ENCODE data around the gene PDILT. TPM values are rescaled to one million over a fixed set of nuclear protein-coding genes. Genes with fewer than 3 reads are reported as not detected.
"Not testable (repeated sequence)": the region's sequence is repeated elsewhere in the genome, so short reads cannot be mapped to it uniquely, and the experiment has no call there.

The PDILT gene
- total and polyA plus RNA-seq, 4 donors: not detected

DNA sequence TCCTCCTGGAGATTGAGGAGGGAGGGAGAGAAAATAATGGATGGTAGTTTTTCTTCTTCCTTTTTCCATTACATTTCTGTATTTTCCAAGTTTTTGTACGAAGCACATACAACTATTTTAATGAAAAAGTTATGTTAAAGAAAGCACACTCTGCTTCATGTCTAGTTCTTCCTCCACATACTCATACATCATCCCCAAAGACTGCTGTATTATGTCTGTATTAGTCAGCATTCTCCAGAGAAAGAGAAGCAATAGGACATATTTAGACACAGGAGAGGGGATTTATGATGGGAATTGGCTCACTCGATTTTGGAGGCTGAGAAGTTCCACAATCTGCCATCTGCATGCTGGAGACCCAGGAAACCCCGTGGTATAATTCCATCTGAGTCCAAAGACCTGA, 36.7 kb upstream of the PDILT start:
- ATAC-seq (ENCODE audit: insufficient read depth, low FRiP score): no peak
- no peaks in the 10 kb centered on the region for H3K27me3 ChIP-seq (ENCODE audit: control insufficient read depth in 3 of 3, insufficient read depth in 3 of 3, low read length in 2 of 3)
- H3K27ac ChIP-seq (ENCODE audit: low read depth in 1 of 2, low read length in 1 of 2): no peak overlapping the region
- no peak overlapping the region for H3K4me3 ChIP-seq
- peak in 2 of 3 donors; percentile 4 to 11 for DNase-seq
- no peaks in the 10 kb centered on the region for H3K9me3 ChIP-seq (ENCODE audit: control insufficient read depth in 4 of 4, insufficient read depth in 3 of 4, low read length in 3 of 4)
- no peaks in the 10 kb centered on the region for H3K36me3 ChIP-seq (ENCODE audit: control insufficient read depth in 4 of 4, insufficient read depth in 4 of 4, low read length in 4 of 4)
- 68 to 83% methylated on average over 3 of the region's 3 CpGs for WGBS, 2 donors
- TF ChIP-seq, protein P1, sequence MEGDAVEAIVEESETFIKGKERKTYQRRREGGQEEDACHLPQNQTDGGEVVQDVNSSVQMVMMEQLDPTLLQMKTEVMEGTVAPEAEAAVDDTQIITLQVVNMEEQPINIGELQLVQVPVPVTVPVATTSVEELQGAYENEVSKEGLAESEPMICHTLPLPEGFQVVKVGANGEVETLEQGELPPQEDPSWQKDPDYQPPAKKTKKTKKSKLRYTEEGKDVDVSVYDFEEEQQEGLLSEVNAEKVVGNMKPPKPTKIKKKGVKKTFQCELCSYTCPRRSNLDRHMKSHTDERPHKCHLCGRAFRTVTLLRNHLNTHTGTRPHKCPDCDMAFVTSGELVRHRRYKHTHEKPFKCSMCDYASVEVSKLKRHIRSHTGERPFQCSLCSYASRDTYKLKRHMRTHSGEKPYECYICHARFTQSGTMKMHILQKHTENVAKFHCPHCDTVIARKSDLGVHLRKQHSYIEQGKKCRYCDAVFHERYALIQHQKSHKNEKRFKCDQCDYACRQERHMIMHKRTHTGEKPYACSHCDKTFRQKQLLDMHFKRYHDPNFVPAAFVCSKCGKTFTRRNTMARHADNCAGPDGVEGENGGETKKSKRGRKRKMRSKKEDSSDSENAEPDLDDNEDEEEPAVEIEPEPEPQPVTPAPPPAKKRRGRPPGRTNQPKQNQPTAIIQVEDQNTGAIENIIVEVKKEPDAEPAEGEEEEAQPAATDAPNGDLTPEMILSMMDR (IDR thresholded peaks at IDR 0.05; ENCODE audit: control extremely low read depth, extremely low read depth): no peak
- no peak overlapping the region for H3K9ac ChIP-seq (ENCODE audit: insufficient read depth in 1 of 2, low read length in 2 of 2)
- H3K4me1 ChIP-seq (ENCODE audit: control insufficient read depth in 5 of 5, insufficient read depth in 5 of 5, low read length in 5 of 5): peaks cover 0 to 2% (median 0%) of the 10 kb centered on the region in 5 donors

- not testable (repeated sequence) for H3K4me3 ChIP-seq; ATAC-seq (ENCODE audit: insufficient read depth, low FRiP score)
These were observed 36.2 kb upstream of the PDILT start for GRCh38 chr16:20440731-20441130.

GRCh38 chr16:20439820-20440231, 35.3 kb upstream of the PDILT start:
- DNase-seq: peak in 2 of 3 donors; percentile 29 to 66
- H3K9ac ChIP-seq (ENCODE audit: insufficient read depth in 1 of 2, low read length in 2 of 2): not testable (repeated sequence)
- 61 to 78% methylated on average over 3 of the region's 3 CpGs for WGBS, 2 donors

More at GRCh38 chr16:20440731-20441130, 36.2 kb upstream of the PDILT start:
- H3K27ac ChIP-seq (ENCODE audit: low read depth in 1 of 2, low read length in 1 of 2); H3K9ac ChIP-seq (ENCODE audit: insufficient read depth in 1 of 2, low read length in 2 of 2); H3K4me1 ChIP-seq (ENCODE audit: control insufficient read depth in 5 of 5, insufficient read depth in 5 of 5, low read length in 5 of 5); H3K27me3 ChIP-seq (ENCODE audit: control insufficient read depth in 3 of 3, insufficient read depth in 3 of 3, low read length in 2 of 3); H3K36me3 ChIP-seq (ENCODE audit: control insufficient read depth in 4 of 4, insufficient read depth in 4 of 4, low read length in 4 of 4); H3K9me3 ChIP-seq (ENCODE audit: control insufficient read depth in 4 of 4, insufficient read depth in 3 of 4, low read length in 3 of 4); DNase-seq: not testable (repeated sequence)
- 85 to 91% methylated on average over 1 of the region's 1 CpG for WGBS, 2 donors

GRCh38 chr16:20438950-20439349, 34.4 kb upstream of the PDILT start:
- not testable (repeated sequence) for H3K4me1 ChIP-seq (ENCODE audit: control insufficient read depth in 5 of 5, insufficient read depth in 5 of 5, low read length in 5 of 5); H3K9me3 ChIP-seq (ENCODE audit: control insufficient read depth in 4 of 4, insufficient read depth in 3 of 4, low read length in 3 of 4); ATAC-seq (ENCODE audit: insufficient read depth, low FRiP score); H3K36me3 ChIP-seq (ENCODE audit: control insufficient read depth in 4 of 4, insufficient read depth in 4 of 4, low read length in 4 of 4); H3K27me3 ChIP-seq (ENCODE audit: control insufficient read depth in 3 of 3, insufficient read depth in 3 of 3, low read length in 2 of 3); H3K4me3 ChIP-seq; H3K27ac ChIP-seq (ENCODE audit: low read depth in 1 of 2, low read length in 1 of 2); H3K9ac ChIP-seq (ENCODE audit: insufficient read depth in 1 of 2, low read length in 2 of 2); DNase-seq
- 57% methylated on average over 2 of the region's 2 CpGs; no CpG with 5 or more reads in 1 of the 2 donors for WGBS, 2 donors

More at GRCh38 chr16:20439820-20440231, 35.3 kb upstream of the PDILT start:
- not testable (repeated sequence) for H3K36me3 ChIP-seq (ENCODE audit: control insufficient read depth in 4 of 4, insufficient read depth in 4 of 4, low read length in 4 of 4); H3K9me3 ChIP-seq (ENCODE audit: control insufficient read depth in 4 of 4, insufficient read depth in 3 of 4, low read length in 3 of 4); H3K27me3 ChIP-seq (ENCODE audit: control insufficient read depth in 3 of 3, insufficient read depth in 3 of 3, low read length in 2 of 3); H3K4me1 ChIP-seq (ENCODE audit: control insufficient read depth in 5 of 5, insufficient read depth in 5 of 5, low read length in 5 of 5); H3K27ac ChIP-seq (ENCODE audit: low read depth in 1 of 2, low read length in 1 of 2); H3K4me3 ChIP-seq
- peak; percentile 54 for ATAC-seq (ENCODE audit: insufficient read depth, low FRiP score)

DNA sequence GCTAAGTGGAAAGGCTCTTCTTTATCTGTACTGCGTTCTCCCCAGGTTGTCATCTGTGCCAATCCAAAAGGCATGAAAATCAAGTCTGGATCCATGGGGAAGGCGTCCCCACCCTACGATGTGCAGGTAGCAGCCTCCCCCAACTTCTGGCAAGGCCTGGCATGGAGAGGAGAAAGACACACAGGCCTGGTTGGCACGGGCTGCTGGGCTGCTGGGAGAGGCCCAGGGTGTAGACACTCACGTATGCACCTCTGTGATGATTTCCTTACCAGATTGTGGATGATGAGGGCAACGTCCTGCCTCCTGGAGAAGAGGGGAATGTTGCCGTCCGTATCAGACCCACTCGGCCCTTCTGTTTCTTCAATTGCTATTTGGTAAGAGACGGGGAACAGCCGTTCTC, 26.4 kb upstream of the PDILT start:
- ATAC-seq (ENCODE audit: insufficient read depth, low FRiP score) (no peak), DNase-seq (no peak)
- Histone ChIP-seq H3K36me3 (ENCODE audit: control insufficient read depth in 4 of 4, insufficient read depth in 4 of 4, low read length in 4 of 4) (no peaks in the 10 kb centered on the region), H3K9ac (ENCODE audit: insufficient read depth in 1 of 2, low read length in 2 of 2) (no peak overlapping the region), H3K4me3 (no peak overlapping the region), H3K27me3 (ENCODE audit: control insufficient read depth in 3 of 3, insufficient read depth in 3 of 3, low read length in 2 of 3) (no peaks in the 10 kb centered on the region), H3K9me3 (ENCODE audit: control insufficient read depth in 4 of 4, insufficient read depth in 3 of 4, low read length in 3 of 4) (no peaks in the 10 kb centered on the region), H3K4me1 (ENCODE audit: control insufficient read depth in 5 of 5, insufficient read depth in 5 of 5, low read length in 5 of 5) (no peaks in the 10 kb centered on the region), H3K27ac (ENCODE audit: low read depth in 1 of 2, low read length in 1 of 2) (no peak overlapping the region)
- TF ChIP-seq, protein P1 (IDR thresholded peaks at IDR 0.05; ENCODE audit: control extremely low read depth, extremely low read depth): no peak
- 79 to 89% methylated on average over 11 of the region's 11 CpGs for WGBS, 2 donors

GRCh38 chr16:20430480-20430879, 25.9 kb upstream of the PDILT start:
- WGBS, 2 donors: 70 to 85% methylated on average over 1 of the region's 1 CpG
- not testable (repeated sequence) for H3K27ac ChIP-seq (ENCODE audit: low read depth in 1 of 2, low read length in 1 of 2); H3K9ac ChIP-seq (ENCODE audit: insufficient read depth in 1 of 2, low read length in 2 of 2); DNase-seq; ATAC-seq (ENCODE audit: insufficient read depth, low FRiP score); H3K27me3 ChIP-seq (ENCODE audit: control insufficient read depth in 3 of 3, insufficient read depth in 3 of 3, low read length in 2 of 3); H3K9me3 ChIP-seq (ENCODE audit: control insufficient read depth in 4 of 4, insufficient read depth in 3 of 4, low read length in 3 of 4); H3K4me1 ChIP-seq (ENCODE audit: control insufficient read depth in 5 of 5, insufficient read depth in 5 of 5, low read length in 5 of 5); H3K36me3 ChIP-seq (ENCODE audit: control insufficient read depth in 4 of 4, insufficient read depth in 4 of 4, low read length in 4 of 4); H3K4me3 ChIP-seq

GRCh38 chr16:20429499-20429898, 25.0 kb upstream of the PDILT start:
- not testable (repeated sequence) for H3K27me3 ChIP-seq (ENCODE audit: control insufficient read depth in 3 of 3, insufficient read depth in 3 of 3, low read length in 2 of 3); H3K4me3 ChIP-seq; H3K36me3 ChIP-seq (ENCODE audit: control insufficient read depth in 4 of 4, insufficient read depth in 4 of 4, low read length in 4 of 4); ATAC-seq (ENCODE audit: insufficient read depth, low FRiP score); H3K9ac ChIP-seq (ENCODE audit: insufficient read depth in 1 of 2, low read length in 2 of 2); H3K9me3 ChIP-seq (ENCODE audit: control insufficient read depth in 4 of 4, insufficient read depth in 3 of 4, low read length in 3 of 4); DNase-seq; H3K4me1 ChIP-seq (ENCODE audit: control insufficient read depth in 5 of 5, insufficient read depth in 5 of 5, low read length in 5 of 5); H3K27ac ChIP-seq (ENCODE audit: low read depth in 1 of 2, low read length in 1 of 2)
- 71 to 85% methylated on average over 7 of the region's 7 CpGs for WGBS, 2 donors

Data from lung (tissue), 12 donors.